HG03575 (cell line): ENCODE results near the gene SUCLG1.

Experiments
- ATAC-seq: cut with Tn5 transposase; IDR thresholded peaks from one replicate; pipeline ENCODE4 v1.9.1; 2021; ENCODE audit not compliant: unreplicated experiment, insufficient number of reproducible peaks, low FRiP score; ENCODE audit errors: extremely low read depth

Gene SUCLG1

GRCh38 chr2:84380875-84381274, 78.2 kb downstream of the SUCLG1 start:
- no peak for ATAC-seq

- no peak for ATAC-seq
These were observed 80.1 kb downstream of the SUCLG1 start for GRCh38 chr2:84378960-84379359.

GRCh38 chr2:84375020-84375419, 84.1 kb downstream of the SUCLG1 start:
- no peak for ATAC-seq

GRCh38 chr2:84373866-84374265, 85.2 kb downstream of the SUCLG1 start:
- no peak for ATAC-seq
